LNCAP (cell line): ENCODE results near the gene CELF5.

ENCODE experiments used
- CTCF ChIP-seq: fragments of 450-650 bp; IDR thresholded peaks from 2 replicates; pipeline ENCODE4 v1.5.1; 2017; ENCODE audit warnings: mild to moderate bottlenecking

CELF5 gene

GRCh38 chr19:3304871-3305423, 80.5 kb downstream of the CELF5 start:
- TF ChIP-seq CTCF: peak; percentile 81

- no peak for TF ChIP-seq CTCF
These were observed 85.3 kb downstream of the CELF5 start for GRCh38 chr19:3309724-3310123.

- no peak for TF ChIP-seq CTCF
These were observed 85.8 kb downstream of the CELF5 start for GRCh38 chr19:3310280-3310679.

- no peak for TF ChIP-seq CTCF
These were observed 86.2 kb downstream of the CELF5 start for GRCh38 chr19:3310711-3311110.

GRCh38 chr19:3313199-3313575, 88.7 kb downstream of the CELF5 start:
- no peak for TF ChIP-seq CTCF

GRCh38 chr19:3314962-3315675, 90.7 kb downstream of the CELF5 start:
- TF ChIP-seq CTCF: no peak

- TF ChIP-seq CTCF: no peak
These were observed 91.2 kb downstream of the CELF5 start for GRCh38 chr19:3315676-3315973.
